Measurements from ENCODE around the gene CCHCR1. TPM values are rescaled to one million over a fixed set of nuclear protein-coding genes. Genes with fewer than 3 reads are reported as not detected.
A peak's percentile ranks its signal among the peaks of the same experiment; 100 is the strongest.

Gene CCHCR1
- total and polyA plus RNA-seq, 2 of the 8 experiments (the other 6 are each of a cell fraction or from before 2014, with no cell fraction given): 20.9 to 38.0 TPM

GRCh38 chr6:31125586-31126363 is 31.8 kb downstream of the CCHCR1 start:
- DNase-seq (ENCODE audit: low read depth in 1 of 2, low spot score in 2 of 2) (no peak), FAIRE-seq (no peak)
- ChIA-PET CTCF (ENCODE audit: partially characterized antibody) (interaction anchor here (0.6 to 13.5 kb wide), 11 partner anchors 11 to 447 kb away, joined by 3 to 187 read pairs (median 11); partner anchors contain the start of genes C6orf15, PSORS1C1, PSORS1C2 and TCF19), POLR2A (ENCODE audit: partially characterized antibody) (interaction anchor here (68.5 kb wide), 1 partner anchor 43 kb away, joined by 2251 read pairs; the partner anchor contains the start of genes CCHCR1, POU5F1, PSORS1C2 and TCF19)
- peak overlapping the region; percentile 34; the same call in 1 of the 2 replicates for H2BK20ac ChIP-seq (ENCODE audit: low read length)
- no peak overlapping the region for H3K18ac ChIP-seq (ENCODE audit: extremely low read depth, low read length)
- no peak overlapping the region for H3K23ac ChIP-seq (ENCODE audit: insufficient read length)
- peak overlapping the region; percentile 96 for H2BK15ac ChIP-seq (ENCODE audit: low read length)
- H4K91ac ChIP-seq (replicated peaks; ENCODE audit: insufficient read length, low read length): peak overlapping the region; percentile 67
- H2BK5ac ChIP-seq (ENCODE audit: low read depth, low read length): no peak overlapping the region
- H2BK120ac ChIP-seq (replicated peaks; ENCODE audit: low read depth, low read length): no peak overlapping the region
- H3K9ac ChIP-seq (replicated peaks in 1 of 4; ENCODE audit: extremely low read depth in 1 of 4, low read depth in 3 of 4, low read length in 3 of 4): no peak overlapping the region
- no peak overlapping the region for H3K27ac ChIP-seq (ENCODE audit: low read depth, low read length)
- no peak overlapping the region for H2BK12ac ChIP-seq (ENCODE audit: low read depth, low read length)
- WGBS, 2 experiments (ENCODE audit: extremely low coverage in 1 of 2, insufficient coverage in 1 of 2, insufficient read length in 1 of 2, insufficient replicate concordance in 2 of 2, low coverage in 1 of 2, low lambda C conversion rate in 2 of 2, missing lambda C conversion rate in 1 of 2): 93% methylated on average over 12 of the region's 12 CpGs; no CpG with 5 or more reads in 1 of the 2 experiments
- H3K79me1 ChIP-seq (ENCODE audit: low read depth, low read length): no peaks in the 10 kb centered on the region
- no peaks in the 10 kb centered on the region for H3K9me3 ChIP-seq (ENCODE audit: insufficient read depth in 2 of 2, low read depth in 1 of 2, low read length in 1 of 2)
- H3K4me2 ChIP-seq (ENCODE audit: insufficient read depth in 1 of 2, low read depth in 2 of 2, low read length in 2 of 2): no peak overlapping the region
- no peak overlapping the region; the same call in 1 of the 2 replicates for H2AK5ac ChIP-seq (ENCODE audit: low read depth, low read length)
- H3K56ac ChIP-seq (replicated peaks; ENCODE audit: insufficient read length, low read depth, low read length): no peak overlapping the region
- H2AFZ ChIP-seq (ENCODE audit: low read length): peak overlapping the region; percentile 88; the same call in 1 of the 2 replicates
- H3K79me2 ChIP-seq (ENCODE audit: control insufficient read depth in 1 of 2, insufficient read depth in 2 of 2, low read length in 2 of 2): no peaks in the 10 kb centered on the region
- H3K14ac ChIP-seq (ENCODE audit: insufficient read length): no peak overlapping the region
- no peaks in the 10 kb centered on the region; a peak in 1 of 7 replicates for H3K27me3 ChIP-seq (replicated peaks in 1 of 4; ENCODE audit: control insufficient read depth in 3 of 4, extremely low read depth in 1 of 4, insufficient read depth in 3 of 4, low read length in 3 of 4)
- H3K4ac ChIP-seq (replicated peaks; ENCODE audit: insufficient read length, low read depth, low read length): no peak overlapping the region
- no peak overlapping the region for H4K5ac ChIP-seq (ENCODE audit: insufficient read length, low read depth, low read length)
- H4K20me1 ChIP-seq (replicated peaks in 1 of 2; ENCODE audit: control insufficient read depth in 1 of 2, insufficient read depth in 2 of 2, low read length in 2 of 2): no peaks in the 10 kb centered on the region
- H3K36me3 ChIP-seq (ENCODE audit: control insufficient read depth in 2 of 4, insufficient read depth in 4 of 4, low read length in 3 of 4): no peaks in the 10 kb centered on the region
- H4K8ac ChIP-seq (ENCODE audit: extremely low read depth, insufficient read depth, low read length): peak overlapping the region; percentile 45; the same call in 1 of the 2 replicates
- peaks cover 0 to 3% (median 0%) of the 10 kb centered on the region in 4 experiments; a peak in 2 of 7 replicates for H3K4me1 ChIP-seq (replicated peaks in 1 of 4; ENCODE audit: control insufficient read depth in 3 of 4, insufficient read depth in 4 of 4, low read length in 3 of 4)
- no peaks in the 10 kb centered on the region for H3K23me2 ChIP-seq (ENCODE audit: low read depth, low read length)
- H3K4me3 ChIP-seq (ENCODE audit: extremely low read depth in 1 of 4, insufficient read depth in 2 of 4, low read depth in 3 of 4, low read length in 4 of 4): no peak overlapping the region
- TF ChIP-seq SRF (IDR thresholded peaks at IDR 0.05; ENCODE audit: low read depth, low read length): no peak
- no peak for TF ChIP-seq USF2 (IDR thresholded peaks at IDR 0.05; ENCODE audit: low read length)
- no peak for TF ChIP-seq SP4 (IDR thresholded peaks at IDR 0.05; ENCODE audit: low read length)
